ENCODE measurements around the gene PLXDC2. TPM values are rescaled to one million over a fixed set of nuclear protein-coding genes. Genes with fewer than 3 reads are reported as not detected.

Gene PLXDC2
- polyA plus RNA-seq, 2 of the 4 experiments (the other 2 are of a cell fraction), result 0.08 to 0.09 TPM

DNA sequence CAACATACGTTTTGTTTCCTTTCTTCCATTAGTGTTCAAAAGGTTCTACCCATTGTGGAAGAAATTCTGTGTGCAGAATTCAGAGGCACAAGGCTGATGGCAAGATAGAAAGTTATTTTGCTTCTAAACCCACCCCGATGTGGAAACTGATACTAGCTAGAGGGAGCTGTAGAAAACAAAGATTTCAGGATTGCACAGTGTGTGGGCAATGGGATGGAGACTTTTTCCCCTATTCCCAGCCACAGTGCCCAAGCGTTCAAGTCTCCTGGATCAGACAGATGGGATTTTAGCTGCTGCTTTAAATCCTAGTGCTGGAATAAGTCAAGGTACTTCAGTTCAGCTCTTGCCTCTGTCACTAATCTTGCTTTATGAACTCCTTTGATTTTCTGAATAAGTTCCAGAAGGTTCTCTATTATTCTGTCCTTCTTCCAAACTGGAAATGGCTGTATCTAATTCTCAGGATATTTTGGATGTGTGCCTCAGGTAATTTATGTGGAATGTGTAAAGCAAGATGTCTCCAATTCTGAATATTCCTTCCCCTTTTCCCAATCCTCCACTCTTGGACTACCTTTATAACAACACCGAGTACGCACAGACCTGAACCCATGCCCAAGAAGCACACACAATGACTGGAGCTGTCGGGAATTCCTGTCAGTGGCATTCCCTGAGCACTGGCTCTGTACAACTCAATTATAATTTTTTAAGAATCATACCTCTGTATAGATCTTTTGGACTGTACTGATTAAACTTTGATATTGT, 473.0 kb downstream of the PLXDC2 start:
- Histone ChIP-seq H3K4me2 (no peak overlapping the region), H3K4me3 (no peak overlapping the region), H3K9me3 (no peaks in the 10 kb centered on the region), H3K27ac (no peak overlapping the region), H3K4me1 (no peaks in the 10 kb centered on the region)
- ATAC-seq (no peak), DNase-seq (ENCODE audit: low read depth in 1 of 2, low spot score in 1 of 2) (no peak), FAIRE-seq (no peak)
- ChIA-PET POLR2A (no interaction called here), CTCF (interaction anchor here (1.1 kb wide), 1 partner anchor 18 kb away, joined by 3 read pairs; no protein-coding TSS in a partner anchor)
- TF ChIP-seq EHF (CRISPR knock-in tag; IDR thresholded peaks at IDR 0.05), result no peak
- TF ChIP-seq KDM5A (IDR thresholded peaks at IDR 0.05), result no peak
- TF ChIP-seq, protein P1, sequence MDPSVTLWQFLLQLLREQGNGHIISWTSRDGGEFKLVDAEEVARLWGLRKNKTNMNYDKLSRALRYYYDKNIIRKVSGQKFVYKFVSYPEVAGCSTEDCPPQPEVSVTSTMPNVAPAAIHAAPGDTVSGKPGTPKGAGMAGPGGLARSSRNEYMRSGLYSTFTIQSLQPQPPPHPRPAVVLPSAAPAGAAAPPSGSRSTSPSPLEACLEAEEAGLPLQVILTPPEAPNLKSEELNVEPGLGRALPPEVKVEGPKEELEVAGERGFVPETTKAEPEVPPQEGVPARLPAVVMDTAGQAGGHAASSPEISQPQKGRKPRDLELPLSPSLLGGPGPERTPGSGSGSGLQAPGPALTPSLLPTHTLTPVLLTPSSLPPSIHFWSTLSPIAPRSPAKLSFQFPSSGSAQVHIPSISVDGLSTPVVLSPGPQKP (IDR thresholded peaks at IDR 0.05; ENCODE audit: low read depth, low read length), result no peak
- no peak for TF ChIP-seq ZC3H11A (IDR thresholded peaks at IDR 0.05)
- TF ChIP-seq HOXA7 (CRISPR knock-in tag; IDR thresholded peaks at IDR 0.05), result no peak
- TF ChIP-seq MAFK (IDR thresholded peaks at IDR 0.05; ENCODE audit: partially characterized antibody), result no peak
- no peak for TF ChIP-seq CEBPB (IDR thresholded peaks at IDR 0.05)
- TF ChIP-seq, protein P2, sequence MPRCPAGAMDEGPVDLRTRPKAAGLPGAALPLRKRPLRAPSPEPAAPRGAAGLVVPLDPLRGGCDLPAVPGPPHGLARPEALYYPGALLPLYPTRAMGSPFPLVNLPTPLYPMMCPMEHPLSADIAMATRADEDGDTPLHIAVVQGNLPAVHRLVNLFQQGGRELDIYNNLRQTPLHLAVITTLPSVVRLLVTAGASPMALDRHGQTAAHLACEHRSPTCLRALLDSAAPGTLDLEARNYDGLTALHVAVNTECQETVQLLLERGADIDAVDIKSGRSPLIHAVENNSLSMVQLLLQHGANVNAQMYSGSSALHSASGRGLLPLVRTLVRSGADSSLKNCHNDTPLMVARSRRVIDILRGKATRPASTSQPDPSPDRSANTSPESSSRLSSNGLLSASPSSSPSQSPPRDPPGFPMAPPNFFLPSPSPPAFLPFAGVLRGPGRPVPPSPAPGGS (IDR thresholded peaks at IDR 0.05), result no peak
- no peak for TF ChIP-seq SMC3 (IDR thresholded peaks at IDR 0.05)
- TF ChIP-seq JUNB (IDR thresholded peaks at IDR 0.05), result no peak
- no peak for TF ChIP-seq MAZ (IDR thresholded peaks at IDR 0.05; ENCODE audit: borderline replicate concordance, low read depth, low read length)
- no peak for TF ChIP-seq CHD2 (IDR thresholded peaks at IDR 0.05; ENCODE audit: low read length, partially characterized antibody)
- TF ChIP-seq EP300 (IDR thresholded peaks at IDR 0.05), result no peak
- TF ChIP-seq, protein P3, sequence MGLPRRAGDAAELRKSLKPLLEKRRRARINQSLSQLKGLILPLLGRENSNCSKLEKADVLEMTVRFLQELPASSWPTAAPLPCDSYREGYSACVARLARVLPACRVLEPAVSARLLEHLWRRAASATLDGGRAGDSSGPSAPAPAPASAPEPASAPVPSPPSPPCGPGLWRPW (IDR thresholded peaks at IDR 0.05), result no peak
- TF ChIP-seq ZNF302 (CRISPR knock-in tag; IDR thresholded peaks at IDR 0.05), result no peak
- TF ChIP-seq FOSB (CRISPR knock-in tag; IDR thresholded peaks at IDR 0.05), result no peak
- TF ChIP-seq FOXS1 (CRISPR knock-in tag; IDR thresholded peaks at IDR 0.05), result no peak
- no peak for TF ChIP-seq RCOR1 (IDR thresholded peaks at IDR 0.05; ENCODE audit: low read depth, low read length)
- no peak for TF ChIP-seq HEYL (CRISPR knock-in tag; IDR thresholded peaks at IDR 0.05)
- WGBS (ENCODE audit: missing lambda C conversion rate), result 25% methylated on average over 6 of the region's 6 CpGs

DNA sequence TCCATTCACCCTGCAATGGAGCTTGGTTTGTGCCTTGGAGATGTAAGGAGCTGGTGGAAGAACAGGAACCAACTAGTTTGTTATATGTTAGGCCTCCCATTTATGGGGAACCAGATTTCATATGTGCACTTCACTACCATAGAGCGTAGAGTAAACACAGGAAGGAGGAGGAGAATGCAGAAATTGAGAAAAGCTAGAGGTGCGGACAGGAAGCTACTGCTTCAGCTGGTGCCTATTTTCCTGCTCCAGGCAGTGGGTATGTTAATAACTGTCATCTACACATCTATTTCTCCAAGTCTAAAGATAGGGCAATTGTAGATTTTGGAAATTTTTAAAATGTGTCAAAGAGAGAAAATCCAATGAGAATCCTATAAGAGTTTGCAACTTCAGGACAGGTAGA, 482.2 kb downstream of the PLXDC2 start:
- Histone ChIP-seq H3K9me3 (no peaks in the 10 kb centered on the region; the same call in 2 of the 3 replicates), H3K4me3 (no peak overlapping the region), H3K4me2 (no peak overlapping the region), H3K27ac (no peak overlapping the region), H3K4me1 (no peaks in the 10 kb centered on the region)
- WGBS (ENCODE audit: missing lambda C conversion rate), result 3% methylated on average over 2 of the region's 2 CpGs
- TF ChIP-seq ZSCAN20 (CRISPR knock-in tag; IDR thresholded peaks at IDR 0.05), result no peak
- no peak for TF ChIP-seq HDAC2 (IDR thresholded peaks at IDR 0.05)
- no peak for TF ChIP-seq RFX5 (IDR thresholded peaks at IDR 0.05)
- no peak for TF ChIP-seq GATA3 (IDR thresholded peaks at IDR 0.05; ENCODE audit: borderline replicate concordance)
- TF ChIP-seq TP53 (CRISPR knock-in tag; IDR thresholded peaks at IDR 0.05), result no peak
- no peak for ATAC-seq
- DNase-seq (ENCODE audit: low read depth in 1 of 2, low spot score in 1 of 2), result no peak
- ChIA-PET POLR2A (no interaction called here), CTCF (no interaction called here)
- FAIRE-seq, result no peak

All from A549 (cell line).